ENCODE data around the gene CREBRF. TPM values are rescaled to one million over a fixed set of nuclear protein-coding genes. Genes with fewer than 3 reads are reported as not detected.

The CREBRF gene, protein sequence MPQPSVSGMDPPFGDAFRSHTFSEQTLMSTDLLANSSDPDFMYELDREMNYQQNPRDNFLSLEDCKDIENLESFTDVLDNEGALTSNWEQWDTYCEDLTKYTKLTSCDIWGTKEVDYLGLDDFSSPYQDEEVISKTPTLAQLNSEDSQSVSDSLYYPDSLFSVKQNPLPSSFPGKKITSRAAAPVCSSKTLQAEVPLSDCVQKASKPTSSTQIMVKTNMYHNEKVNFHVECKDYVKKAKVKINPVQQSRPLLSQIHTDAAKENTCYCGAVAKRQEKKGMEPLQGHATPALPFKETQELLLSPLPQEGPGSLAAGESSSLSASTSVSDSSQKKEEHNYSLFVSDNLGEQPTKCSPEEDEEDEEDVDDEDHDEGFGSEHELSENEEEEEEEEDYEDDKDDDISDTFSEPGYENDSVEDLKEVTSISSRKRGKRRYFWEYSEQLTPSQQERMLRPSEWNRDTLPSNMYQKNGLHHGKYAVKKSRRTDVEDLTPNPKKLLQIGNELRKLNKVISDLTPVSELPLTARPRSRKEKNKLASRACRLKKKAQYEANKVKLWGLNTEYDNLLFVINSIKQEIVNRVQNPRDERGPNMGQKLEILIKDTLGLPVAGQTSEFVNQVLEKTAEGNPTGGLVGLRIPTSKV
- 12.3 and 12.6 TPM in 2 replicates for total RNA-seq (2022)
- Bru-seq, nascent RNA = percentile 65 among the genes with signal in this experiment
- percentile 61 among the genes with signal in this experiment for BruChase-seq, experiment 1, labeled RNA remaining after a 2-hour chase
- percentile 59 among the genes with signal in this experiment for BruChase-seq, experiment 2, labeled RNA remaining after a 6-hour chase
- long read RNA-seq, full-length matches to known transcripts = 5 of 13 reads
- long read RNA-seq, partial matches to known transcripts = 4 of 13 reads
- long read RNA-seq, other reads (novel, unspliced or antisense) = 4 of 13 reads

DNA sequence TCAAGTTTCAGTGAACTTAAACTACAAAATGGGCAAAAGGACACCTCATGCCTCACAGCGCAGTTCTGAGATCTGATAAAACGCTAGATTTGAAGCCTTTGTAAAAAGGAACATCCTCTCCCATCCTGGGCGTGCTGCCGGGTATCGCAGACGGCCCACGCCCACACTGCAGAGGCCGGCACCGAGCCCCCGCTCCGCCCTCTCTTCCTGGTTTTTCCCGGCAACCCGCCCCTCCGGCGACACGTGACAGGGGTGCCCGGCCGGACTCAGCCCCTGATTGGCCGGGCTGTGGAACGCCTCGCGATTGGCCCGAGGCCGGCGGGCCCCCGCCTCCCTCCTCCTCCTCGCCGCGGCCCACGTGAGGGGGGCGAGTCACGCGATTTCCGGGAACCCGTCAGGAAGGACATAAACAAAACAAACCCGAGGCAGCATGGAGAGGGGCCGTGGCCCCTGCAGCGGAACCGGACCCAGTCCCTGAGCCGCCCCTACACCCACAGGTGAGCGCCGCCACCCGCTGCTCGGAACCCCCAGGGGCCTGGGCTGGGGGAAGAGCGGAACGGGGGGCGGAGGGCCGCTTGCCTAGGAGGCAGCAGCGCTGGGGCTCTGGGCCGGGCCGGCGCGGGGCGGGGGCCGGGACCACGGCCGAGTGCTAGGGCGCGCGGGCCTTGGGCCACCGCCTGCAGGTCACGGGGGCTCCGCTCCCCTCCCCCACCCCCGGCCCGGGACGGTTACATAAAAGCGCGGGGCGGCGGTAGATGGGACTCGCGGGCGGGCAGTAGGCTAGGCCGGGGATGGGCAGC lies at the start of gene CREBRF:
TSS of gene CREBRF (plus strand) at position 370 of the 800 bp plus-strand sequence. CDS start 24,424 bp downstream, outside the sequence.
- H3K36me3 Mint-ChIP-seq (ENCODE audit: insufficient read depth, unreplicated experiment) = peaks cover 18% of the 10 kb centered on the region
- TF ChIP-seq, protein P1, sequence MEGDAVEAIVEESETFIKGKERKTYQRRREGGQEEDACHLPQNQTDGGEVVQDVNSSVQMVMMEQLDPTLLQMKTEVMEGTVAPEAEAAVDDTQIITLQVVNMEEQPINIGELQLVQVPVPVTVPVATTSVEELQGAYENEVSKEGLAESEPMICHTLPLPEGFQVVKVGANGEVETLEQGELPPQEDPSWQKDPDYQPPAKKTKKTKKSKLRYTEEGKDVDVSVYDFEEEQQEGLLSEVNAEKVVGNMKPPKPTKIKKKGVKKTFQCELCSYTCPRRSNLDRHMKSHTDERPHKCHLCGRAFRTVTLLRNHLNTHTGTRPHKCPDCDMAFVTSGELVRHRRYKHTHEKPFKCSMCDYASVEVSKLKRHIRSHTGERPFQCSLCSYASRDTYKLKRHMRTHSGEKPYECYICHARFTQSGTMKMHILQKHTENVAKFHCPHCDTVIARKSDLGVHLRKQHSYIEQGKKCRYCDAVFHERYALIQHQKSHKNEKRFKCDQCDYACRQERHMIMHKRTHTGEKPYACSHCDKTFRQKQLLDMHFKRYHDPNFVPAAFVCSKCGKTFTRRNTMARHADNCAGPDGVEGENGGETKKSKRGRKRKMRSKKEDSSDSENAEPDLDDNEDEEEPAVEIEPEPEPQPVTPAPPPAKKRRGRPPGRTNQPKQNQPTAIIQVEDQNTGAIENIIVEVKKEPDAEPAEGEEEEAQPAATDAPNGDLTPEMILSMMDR (IDR thresholded peaks at IDR 0.05; ENCODE audit: insufficient read depth in 1 of 2, low read depth in 1 of 2, low read length in 1 of 2, severe bottlenecking in 1 of 2, unreplicated experiment in 1 of 2) = no peak
- peaks cover 23% of the 10 kb centered on the region for H3K4me1 Mint-ChIP-seq (ENCODE audit: low read depth, unreplicated experiment)
- no peaks in the 10 kb centered on the region for H3K9me3 ChIP-seq
- H3K27me3 Mint-ChIP-seq (ENCODE audit: insufficient read depth, unreplicated experiment) = no peaks in the 10 kb centered on the region
- CTCF ChIA-PET = interaction anchor here (0.7 to 2.2 kb wide), 5 partner anchors 8 to 1596 kb away, joined by 3 to 7 read pairs (median 4); no protein-coding TSS in a partner anchor
- H3K36me3 ChIP-seq (ENCODE audit: control insufficient read depth, insufficient read depth, low read length) = no peaks in the 10 kb centered on the region
- no peaks in the 10 kb centered on the region for H3K9me3 Mint-ChIP-seq (ENCODE audit: unreplicated experiment)
- intact Hi-C loops (cut with micrococcal nuclease; ENCODE audit: unreplicated experiment) = loop anchor here (1.0 to 5.0 kb wide), 3 partner anchors 44 to 226 kb away; no protein-coding TSS in a partner anchor
- peak within 1 kb of the TSS; percentile 95 for H3K4me3 ChIP-seq (ENCODE audit: low read depth, low read length)
- peak within 1 kb of the TSS; percentile 90 for H3K27ac Mint-ChIP-seq (ENCODE audit: unreplicated experiment)
- DNase-seq = peak; percentile 96 to 98
- H3K4me3 Mint-ChIP-seq (ENCODE audit: unreplicated experiment) = peak within 1 kb of the TSS; percentile 94
- no peaks in the 10 kb centered on the region for H3K27me3 ChIP-seq (replicated peaks; ENCODE audit: control insufficient read depth, insufficient read depth, low read length)
- BruUV-seq (replicated peaks) = no TSS peak
- peaks cover 29% of the 10 kb centered on the region for H3K4me1 ChIP-seq
- POLR2A ChIA-PET = interaction anchor here (1.4 kb wide), 1 partner anchor 272 kb away, joined by 6 read pairs; the partner anchor contains the start of gene STC2

DNA sequence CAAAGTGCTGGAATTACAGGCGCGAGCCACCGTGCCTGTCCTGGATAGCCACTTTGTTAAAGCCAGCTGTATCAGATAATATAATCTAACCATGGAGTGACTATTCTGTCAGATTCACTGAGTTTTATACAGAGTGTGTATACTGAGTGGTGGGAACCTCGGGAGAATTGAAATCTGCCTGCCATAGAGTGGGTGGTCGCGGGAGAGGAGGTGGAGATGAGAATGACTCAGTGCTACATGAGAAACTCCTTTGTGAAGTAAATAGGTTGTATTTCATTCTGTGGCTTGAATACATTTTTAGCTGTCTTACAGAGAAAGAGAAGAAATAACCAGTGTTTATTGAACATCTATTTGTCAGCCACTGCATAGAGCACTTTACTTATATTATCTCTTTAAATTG lies 46.1 kb upstream of the CREBRF start:
- Mint-ChIP-seq H3K4me1 (ENCODE audit: low read depth, unreplicated experiment) (peaks cover 11% of the 10 kb centered on the region), H3K4me3 (ENCODE audit: unreplicated experiment) (no peak overlapping the region), H3K36me3 (ENCODE audit: insufficient read depth, unreplicated experiment) (peaks cover 23% of the 10 kb centered on the region), H3K27ac (ENCODE audit: unreplicated experiment) (no peak overlapping the region), H3K9me3 (ENCODE audit: unreplicated experiment) (no peaks in the 10 kb centered on the region), H3K27me3 (ENCODE audit: insufficient read depth, unreplicated experiment) (no peaks in the 10 kb centered on the region)
- no peaks in the 10 kb centered on the region for H3K9me3 ChIP-seq
- TF ChIP-seq, protein P1 (IDR thresholded peaks at IDR 0.05; ENCODE audit: insufficient read depth in 1 of 2, low read depth in 1 of 2, low read length in 1 of 2, severe bottlenecking in 1 of 2, unreplicated experiment in 1 of 2) = no peak
- H3K4me3 ChIP-seq (ENCODE audit: low read depth, low read length) = no peak overlapping the region
- BruUV-seq (replicated peaks) = no TSS peak
- POLR2A ChIA-PET = no interaction called here
- DNase-seq = no peak
- no peaks in the 10 kb centered on the region for H3K4me1 ChIP-seq
- no peaks in the 10 kb centered on the region for H3K36me3 ChIP-seq (ENCODE audit: control insufficient read depth, insufficient read depth, low read length)
- intact Hi-C loops (cut with micrococcal nuclease; ENCODE audit: unreplicated experiment) = loop anchor here (5.0 kb wide), 1 partner anchor 47 kb away; the partner anchor contains the start of gene CREBRF
- CTCF ChIA-PET = interaction anchor here (0.6 to 1.3 kb wide), 6 partner anchors 29 to 385 kb away, joined by 3 to 8 read pairs (median 4); partner anchors contain the start of gene BNIP1
- no peaks in the 10 kb centered on the region for H3K27me3 ChIP-seq (replicated peaks; ENCODE audit: control insufficient read depth, insufficient read depth, low read length)
